HG02852 (cell line): ENCODE results near the gene DCDC1.
A peak's percentile ranks its signal among the peaks of the same experiment; 100 is the strongest.
"Not testable (repeated sequence)": the region's sequence is repeated elsewhere in the genome, so short reads cannot be mapped to it uniquely, and the experiment has no call there.

ENCODE experiments used
- ATAC-seq: cut with Tn5 transposase; IDR thresholded peaks from one replicate; pipeline ENCODE4 v1.9.1; 2021; ENCODE audit warnings: mild to moderate bottlenecking, moderate library complexity; ENCODE audit not compliant: unreplicated experiment

Gene DCDC1

DNA sequence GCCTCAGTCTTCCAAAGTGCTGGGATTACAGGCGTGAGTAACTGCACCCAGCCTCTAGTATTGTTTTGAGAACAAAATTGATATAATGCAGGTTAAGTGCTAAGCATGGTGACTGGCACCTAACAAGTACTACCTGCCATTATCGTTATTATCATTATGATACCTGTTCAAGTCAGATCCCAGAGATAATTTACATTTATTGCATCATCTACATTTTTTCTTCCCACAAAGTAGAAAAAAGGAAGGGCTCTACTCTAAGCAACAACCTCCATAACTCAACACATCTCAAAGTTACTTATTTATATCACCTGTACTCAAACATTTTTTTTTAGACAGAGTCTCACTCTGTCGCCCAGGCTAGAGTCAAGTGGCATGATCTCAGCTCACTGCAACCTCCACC, 42.1 kb downstream of the DCDC1 start:
- ATAC-seq = no peak

DNA sequence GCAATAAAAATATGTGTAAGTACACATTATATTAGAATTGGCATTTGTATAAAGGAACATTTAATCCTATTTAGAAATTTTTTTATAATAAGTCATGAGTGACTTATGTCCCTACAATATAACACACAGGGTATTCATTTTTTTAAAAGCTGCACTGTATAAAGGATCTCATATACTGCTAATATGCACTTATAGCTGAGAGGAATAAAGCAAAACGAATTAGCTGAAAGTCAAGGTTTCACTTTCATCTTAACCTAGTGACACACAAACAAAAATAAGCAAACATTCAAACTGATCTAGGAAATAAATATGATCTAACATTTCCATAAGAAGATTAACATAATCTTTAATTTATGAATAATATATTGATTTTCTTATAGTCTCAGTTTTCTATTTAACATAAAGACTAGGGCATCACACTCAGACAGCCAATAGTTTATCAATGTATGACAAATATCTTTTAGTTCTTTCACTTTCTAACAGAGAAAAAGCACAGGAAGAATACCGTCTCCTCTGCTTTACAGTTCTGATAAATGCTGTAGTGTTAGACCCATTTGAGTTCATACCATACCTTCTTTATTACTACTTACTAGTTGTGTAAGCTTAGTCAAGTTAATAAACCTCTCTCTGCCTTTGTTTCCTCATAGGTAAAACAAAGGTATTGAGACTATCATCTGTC, 42.9 kb downstream of the DCDC1 start:
- no peak for ATAC-seq

DNA sequence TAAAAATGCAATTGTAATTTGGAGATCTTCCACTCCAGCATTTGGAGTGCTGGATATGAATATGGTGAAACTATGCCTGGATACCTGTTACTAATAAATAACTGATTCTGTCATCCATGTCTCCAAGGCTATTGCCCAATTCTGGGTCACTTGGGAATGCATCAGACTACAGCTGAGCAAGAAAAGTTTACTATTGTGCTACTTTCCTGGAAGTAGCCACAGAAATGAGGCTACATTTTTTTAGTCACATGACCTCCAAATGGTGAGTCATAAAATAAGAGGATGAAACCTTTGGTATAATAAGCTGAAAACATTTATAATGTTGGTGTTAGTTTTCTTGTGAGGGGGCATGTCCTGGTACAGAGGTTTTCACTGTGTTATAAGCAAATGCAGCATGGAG, 44.4 kb downstream of the DCDC1 start:
- ATAC-seq = no peak

DNA sequence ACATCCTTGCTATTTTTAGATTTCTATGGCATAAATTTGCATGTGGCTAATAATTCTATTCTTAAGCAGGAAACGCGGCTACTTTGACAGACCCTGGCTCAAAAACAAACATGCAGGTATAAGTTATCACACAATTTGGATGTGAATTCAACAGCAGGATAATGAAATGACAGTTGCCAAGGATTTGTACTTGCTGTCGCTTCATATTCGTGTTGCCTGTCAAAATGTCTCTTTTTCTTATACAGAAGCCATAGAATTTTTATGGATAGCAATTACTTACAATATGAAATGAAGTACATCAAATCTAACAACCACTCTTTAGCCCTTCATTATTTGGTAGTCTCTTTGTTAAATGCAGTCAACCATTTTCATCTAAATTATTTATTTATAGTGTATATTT, 46.4 kb downstream of the DCDC1 start:
- no peak for ATAC-seq

DNA sequence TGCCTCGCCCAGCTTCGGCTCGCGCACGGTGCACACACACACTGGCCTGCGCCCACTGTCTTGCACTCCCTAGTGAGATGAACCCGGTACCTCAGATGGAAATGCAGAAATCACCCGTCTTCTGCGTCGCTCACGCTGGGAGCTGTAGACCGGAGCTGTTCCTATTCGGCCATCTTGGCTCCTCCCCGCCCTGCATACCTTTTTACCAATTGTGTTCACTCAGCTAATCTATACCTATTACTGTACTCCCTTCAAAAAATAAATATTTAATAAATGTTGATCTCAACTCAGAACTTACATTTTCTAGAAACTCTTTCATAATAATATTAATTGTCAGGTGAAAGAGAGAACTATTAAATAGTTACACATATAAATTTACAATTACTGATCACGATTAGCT, 48.0 kb downstream of the DCDC1 start:
- not testable (repeated sequence) for ATAC-seq

DNA sequence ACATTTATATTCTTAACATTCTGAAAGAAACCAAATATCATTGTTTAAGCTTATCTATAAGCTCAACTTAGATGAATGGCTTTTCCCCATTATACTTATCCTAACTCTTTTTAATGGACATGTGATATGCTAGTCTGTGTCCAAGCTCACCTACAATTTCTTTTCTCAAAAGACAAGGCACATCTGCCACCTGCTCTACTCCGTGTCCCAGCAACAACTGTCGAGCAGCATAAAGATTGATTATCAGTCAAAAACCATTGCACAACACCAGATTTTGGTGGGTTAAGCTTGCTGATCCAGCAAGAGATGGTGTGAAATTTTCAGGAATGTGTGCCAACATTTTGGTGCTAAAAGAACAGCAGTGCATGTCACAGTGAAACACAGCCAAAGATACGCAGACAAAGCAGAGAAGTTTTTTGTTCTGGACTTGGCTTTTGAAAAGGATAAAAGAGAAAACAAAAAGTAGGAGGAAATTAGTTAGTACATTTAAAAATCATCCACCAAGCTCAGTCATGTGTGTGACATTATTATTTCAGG, 65.8 kb downstream of the DCDC1 start:
- ATAC-seq = no peak

DNA sequence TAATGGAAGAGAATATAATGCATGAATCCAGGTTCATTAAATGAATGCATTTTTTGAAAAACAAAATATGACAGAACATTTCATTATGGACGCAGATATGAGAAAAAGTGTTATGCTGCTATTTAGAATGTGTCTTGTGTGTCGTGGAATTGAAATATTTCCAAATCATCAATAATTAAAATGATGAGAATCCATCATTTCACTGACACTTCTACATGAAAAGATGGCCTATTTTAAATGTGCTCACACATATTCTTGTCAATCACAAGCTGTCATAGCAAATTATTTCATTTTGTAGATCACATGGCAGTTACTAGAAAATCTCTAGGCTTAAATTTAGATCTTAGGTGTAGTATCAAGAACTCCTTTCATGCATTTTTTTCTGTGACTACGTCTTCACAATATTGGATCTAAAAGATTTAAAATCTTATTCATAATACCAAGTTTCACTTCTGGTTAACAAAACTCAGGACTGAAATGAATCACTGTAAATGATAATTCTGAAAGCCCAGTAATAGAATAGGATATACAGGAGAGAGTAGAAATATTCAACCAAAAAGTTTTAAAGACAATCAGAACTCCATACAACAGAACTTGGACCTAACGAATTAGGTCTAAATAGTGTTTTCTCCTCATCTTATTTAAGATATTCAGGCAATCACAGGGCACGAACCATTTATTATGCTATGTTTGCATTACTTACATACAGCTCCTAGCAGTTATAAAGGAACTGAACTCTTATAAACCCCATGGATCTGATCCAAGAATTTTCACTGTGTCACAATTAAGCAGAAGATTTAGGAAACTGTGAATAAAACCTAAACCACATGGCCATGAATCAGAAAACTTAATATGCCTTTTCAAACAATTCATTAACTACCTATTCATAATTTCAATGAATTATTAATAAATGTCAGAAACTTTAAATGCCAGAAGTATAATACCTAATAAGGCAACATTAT, 67.7 kb downstream of the DCDC1 start:
- peak; percentile 52 for ATAC-seq

DNA sequence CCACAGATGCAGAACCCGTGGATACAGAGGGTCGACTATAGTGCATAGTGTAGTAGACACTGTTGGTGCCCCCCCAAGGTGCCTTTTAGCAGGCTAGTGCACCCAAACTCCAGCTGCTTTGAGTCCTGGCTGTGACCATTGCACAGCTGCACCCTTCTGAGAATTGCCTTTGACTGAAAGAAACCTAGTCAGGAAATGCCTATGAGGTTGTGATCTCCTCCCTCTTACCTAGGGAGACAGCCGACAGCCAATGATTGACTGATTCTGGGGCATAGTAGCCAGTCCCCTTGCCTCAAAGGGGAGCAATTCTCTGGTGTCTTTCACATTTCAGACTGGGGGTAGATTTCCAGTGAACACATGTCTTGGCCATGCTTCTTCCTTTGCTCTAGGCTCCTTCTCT, 74.2 kb downstream of the DCDC1 start:
- ATAC-seq = no peak

DNA sequence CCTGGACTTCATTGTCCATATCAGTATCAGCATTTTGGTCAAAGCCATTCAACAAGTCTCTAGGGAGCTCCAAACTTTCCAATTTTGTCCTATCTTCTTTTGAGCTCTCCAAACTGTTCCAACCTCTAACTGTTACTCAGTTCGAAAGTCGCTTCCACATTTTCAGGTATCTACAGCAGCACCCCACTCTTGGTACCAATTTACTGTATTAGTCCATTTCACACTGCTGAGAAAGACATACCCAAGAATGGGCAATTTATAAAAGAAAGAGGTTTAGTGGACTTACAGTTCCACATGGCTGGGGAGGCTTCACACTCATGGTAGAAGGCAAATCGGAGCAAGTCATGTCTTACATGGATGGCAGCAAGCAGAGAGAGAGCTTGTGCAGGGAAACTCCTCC, 96.0 kb downstream of the DCDC1 start:
- ATAC-seq = not testable (repeated sequence)

DNA sequence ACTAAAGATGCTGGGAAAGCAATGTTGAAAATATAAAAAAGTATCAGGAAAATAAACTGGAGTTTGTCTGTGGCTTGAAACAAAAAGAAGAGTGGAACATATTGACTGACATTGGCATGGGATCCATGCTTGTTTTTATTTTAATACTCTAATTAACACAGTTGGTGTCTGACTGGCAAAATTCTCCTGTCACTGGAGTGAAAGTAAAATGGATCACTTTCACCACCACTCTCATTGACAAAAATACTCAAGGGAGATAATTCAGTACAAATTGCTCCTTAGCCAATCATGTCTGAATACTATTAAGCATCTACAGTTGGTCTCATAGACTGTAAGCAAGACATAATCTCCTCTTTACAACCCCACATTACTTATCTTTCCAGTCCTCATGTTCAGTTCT, 101.8 kb downstream of the DCDC1 start:
- no peak for ATAC-seq

DNA sequence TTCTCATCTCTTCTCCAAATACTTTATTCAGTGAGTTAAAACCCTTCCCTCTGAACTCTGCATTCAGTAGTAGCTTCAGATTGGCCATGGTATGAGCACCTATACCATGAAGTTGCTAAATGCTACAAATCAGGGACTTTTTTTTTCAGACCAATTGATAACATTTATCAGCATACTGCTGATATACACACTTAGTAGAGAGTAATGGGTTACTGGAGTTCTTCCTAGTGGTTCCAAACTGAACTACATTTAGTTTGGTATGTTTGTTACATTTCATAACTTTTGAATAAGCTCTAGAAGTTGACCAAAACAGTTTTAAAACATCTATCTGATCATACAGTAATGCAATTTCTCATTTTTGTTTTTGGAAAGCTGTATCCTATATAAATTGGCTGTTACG, 104.7 kb downstream of the DCDC1 start:
- ATAC-seq = no peak

DNA sequence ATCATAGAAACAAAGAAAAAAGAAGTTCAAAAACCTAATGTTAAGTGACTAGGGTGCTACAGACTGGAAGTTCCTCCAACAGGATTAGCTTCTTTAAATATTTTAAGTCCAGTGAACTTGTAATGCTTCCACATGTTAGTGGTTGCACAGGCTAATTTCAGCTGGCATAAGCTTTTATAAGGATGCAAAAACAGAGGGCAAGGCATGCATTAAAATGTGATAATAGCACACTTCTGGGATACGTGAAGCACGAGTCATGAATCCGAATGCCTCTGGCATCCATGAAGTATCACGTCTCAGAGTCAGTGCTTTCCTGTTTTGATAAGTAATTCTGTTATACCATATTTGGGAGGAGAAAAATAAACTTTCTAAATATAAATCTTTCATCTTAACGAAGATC, 106.8 kb downstream of the DCDC1 start:
- no peak for ATAC-seq

DNA sequence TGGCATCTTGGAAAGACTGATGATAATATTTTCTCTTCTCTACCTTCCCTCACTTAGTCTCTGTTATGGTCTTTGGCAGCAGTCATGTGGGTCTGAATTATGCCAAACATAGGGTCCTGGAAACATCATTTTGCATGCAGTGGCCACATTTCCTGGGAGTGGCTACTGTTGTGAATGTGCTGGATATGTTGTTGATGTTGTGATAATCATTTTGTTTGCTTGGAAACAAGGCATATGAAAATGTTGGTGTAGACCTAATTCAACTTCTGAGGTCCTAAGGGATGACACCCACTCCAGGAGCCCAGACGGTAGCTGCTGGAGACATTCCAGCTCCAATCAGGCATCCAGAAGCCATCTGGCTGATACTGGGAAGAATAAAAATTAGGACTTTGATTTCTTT, 109.7 kb downstream of the DCDC1 start:
- ATAC-seq = no peak

DNA sequence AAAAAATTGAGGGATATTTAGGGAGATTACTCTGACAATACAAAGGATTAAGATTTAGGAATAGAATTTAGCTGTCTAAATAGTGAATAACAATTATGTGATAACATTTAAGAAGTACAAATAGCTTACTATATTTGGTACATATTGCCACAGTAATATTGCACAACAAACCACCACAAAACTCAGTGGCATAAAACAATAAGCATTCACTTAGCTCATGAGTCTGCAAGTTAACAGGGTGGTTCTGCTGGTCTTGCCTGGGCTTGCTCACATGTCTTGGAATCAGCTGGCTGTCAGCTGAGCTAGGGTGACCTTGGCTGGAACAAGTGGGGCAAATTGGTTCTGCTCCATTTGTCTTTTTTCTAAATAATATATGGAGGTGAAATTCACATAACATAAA, 115.1 kb downstream of the DCDC1 start:
- ATAC-seq = no peak

DNA sequence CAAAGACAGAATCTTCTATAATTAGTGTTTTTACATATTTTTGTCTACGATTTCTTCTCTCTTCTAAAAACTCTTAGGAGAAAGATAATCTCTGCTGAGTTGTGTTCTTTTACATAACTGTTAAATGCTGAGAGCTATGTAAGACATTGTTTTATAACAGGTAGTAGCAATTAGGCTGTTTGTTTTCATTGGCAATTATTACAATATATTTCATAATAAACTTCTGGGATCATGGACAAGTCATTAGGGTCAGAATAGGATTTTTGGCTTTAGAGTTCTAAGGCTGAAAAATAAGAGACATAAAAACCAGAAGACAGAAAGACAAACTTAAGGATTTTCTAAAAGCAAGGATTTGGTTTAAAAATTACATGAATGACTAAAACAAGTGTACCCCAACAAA, 120.8 kb downstream of the DCDC1 start:
- ATAC-seq = no peak

DNA sequence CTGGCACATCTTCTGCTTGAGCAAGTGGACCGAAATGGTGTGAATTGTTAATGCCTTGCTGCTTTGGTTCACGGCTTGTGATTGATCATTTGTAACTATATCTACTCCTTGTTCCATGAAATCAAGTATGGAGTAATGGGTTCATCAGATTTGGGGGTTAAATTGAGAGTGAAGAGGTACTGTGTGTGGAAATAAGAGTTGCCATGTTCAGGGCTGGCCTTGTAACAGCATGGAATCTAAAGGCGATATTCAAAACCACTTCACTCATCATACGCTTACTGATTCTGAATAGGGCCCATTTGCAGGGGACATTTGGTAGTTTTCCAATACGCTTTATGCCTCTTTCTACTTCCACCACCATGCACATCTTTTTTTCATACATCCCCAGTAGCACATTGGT, 122.2 kb downstream of the DCDC1 start:
- ATAC-seq = no peak

DNA sequence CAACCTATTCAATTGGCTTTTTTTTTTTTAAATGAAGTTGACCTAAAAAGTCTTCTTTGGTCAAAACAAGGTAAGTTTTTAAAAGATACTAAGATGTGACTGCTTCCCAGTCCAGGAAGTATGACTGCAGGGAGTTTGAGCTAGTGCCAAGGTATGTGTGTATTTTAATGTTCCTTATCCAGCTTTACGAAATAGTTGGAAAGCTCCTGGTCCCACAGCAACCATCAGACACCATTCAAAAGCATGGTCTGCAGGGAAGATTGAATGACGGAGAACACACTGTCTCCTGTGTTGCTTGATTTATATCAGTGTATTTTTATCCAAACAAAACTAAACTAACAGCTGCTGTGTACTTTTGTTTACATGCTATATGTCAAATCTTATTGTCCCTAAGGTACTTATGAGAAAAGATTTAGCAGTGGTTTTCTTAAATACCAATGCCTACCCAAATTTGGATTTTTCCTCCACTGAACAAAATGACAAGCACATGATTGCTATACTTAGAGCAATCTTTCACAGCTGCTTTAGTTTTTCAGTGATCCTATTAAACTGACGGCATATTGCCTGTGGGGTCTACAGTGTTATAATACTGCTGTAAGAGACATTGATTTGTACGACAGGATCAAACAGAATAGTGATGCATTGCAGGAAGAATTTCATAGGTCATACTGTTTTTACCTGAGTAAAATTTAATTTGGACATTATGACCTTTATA, 122.9 kb downstream of the DCDC1 start:
- ATAC-seq = no peak

DNA sequence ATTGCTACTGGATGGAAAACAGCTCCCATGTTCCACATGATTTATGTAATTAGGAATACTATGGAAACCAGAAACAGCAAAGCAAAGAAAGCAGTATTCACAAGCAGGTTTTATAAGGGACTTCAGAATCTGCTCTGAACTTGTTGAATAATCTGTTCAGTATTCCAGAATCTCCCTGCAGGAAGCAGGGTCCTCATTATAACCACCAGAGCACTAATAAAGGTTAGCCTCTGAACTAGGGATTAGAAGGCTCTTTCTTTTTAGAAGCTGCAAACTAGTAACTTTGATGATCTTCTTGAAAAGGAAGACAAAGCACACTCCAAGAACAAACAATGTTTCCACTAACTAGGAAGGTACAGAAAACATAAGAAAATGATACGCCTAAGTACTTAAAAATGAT, 125.8 kb downstream of the DCDC1 start:
- no peak for ATAC-seq

DNA sequence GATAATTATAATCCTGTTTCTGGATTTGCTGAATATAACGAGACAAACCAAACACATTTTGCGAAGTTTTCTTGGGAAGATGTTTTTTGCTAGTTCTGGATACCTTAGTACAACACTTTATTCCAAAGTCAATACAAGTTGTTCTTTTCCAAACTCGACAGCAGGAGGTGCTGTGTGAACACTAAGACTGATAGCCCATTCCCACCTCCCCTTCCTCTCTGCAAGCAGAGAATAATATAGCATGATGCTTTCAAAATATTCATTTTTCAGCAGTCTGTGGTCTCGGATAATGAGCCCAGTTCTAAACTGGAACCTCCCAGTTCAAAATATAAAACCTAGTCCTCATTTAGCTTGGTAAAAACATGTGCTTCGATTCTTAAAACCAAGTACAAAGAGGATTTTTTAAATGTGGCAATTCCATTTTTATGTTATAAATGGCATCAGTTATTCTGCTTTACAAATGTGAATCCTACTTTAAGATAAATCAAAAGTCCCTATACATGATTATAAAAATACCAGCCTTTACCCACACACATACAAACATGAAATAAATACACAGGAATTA, 129.1 kb downstream of the DCDC1 start:
- ATAC-seq = no peak

DNA sequence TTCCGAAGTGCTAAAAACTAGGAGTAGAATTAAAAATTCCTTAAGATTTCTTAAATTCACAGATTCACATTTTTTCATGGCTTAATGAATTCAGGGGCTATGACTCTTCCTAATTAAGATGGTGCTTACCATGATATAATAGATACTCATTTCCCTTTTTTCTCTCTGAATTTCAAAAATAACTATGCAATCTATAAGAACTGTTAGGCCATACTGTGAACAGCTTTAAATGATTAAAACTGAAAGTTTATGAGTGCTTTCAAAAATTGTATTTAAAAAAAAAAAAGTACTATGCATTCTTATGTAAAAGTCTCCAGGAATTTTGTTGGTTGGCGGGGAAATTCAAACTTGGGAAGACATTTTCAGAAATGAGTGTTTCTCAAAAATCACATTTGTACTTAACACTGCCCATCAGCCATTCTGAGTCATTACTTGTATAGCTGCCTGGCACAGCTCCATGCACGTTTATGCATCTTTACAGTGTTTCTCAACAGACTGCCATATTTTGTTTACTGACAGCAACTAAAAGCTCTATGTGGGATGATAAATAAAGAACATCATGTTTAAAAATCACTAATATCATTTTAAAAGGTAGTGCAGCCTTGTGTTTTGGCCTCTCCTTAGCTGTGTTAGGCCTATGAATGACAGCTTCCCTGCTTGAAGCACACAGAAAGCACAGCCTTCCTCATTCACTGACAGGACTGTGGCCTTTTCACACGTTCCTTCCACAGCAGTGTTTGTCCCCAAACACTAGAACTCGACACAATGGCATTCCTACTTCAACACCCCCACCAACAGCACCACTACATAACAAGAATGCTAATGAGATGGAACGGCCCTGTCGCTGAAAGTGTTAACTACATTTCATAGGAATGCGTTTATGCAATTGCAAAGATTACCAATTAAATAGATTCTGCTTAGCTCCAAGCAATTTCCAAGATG, 131.4 kb downstream of the DCDC1 start:
- no peak for ATAC-seq
